ENCODE measurements around the gene ZNF273.
A peak's percentile ranks its signal among the peaks of the same experiment; 100 is the strongest.
"Not testable (repeated sequence)": the region's sequence is repeated elsewhere in the genome, so short reads cannot be mapped to it uniquely, and the experiment has no call there.

ZNF273 gene

GRCh38 chr7:64947252-64948000 lies 44.4 kb downstream of the ZNF273 start:
- DNase-seq: no peak

GRCh38 chr7:64948774-64949173 lies 45.7 kb downstream of the ZNF273 start:
- not testable (repeated sequence) for DNase-seq

GRCh38 chr7:64950673-64951072 lies 47.6 kb downstream of the ZNF273 start:
- DNase-seq: not testable (repeated sequence)

GRCh38 chr7:64951250-64951848 lies 48.3 kb downstream of the ZNF273 start:
- peak; percentile 63 for DNase-seq

GRCh38 chr7:64959072-64959747 lies 56.1 kb downstream of the ZNF273 start:
- no peak for DNase-seq

GRCh38 chr7:64965594-64965993 lies 62.5 kb downstream of the ZNF273 start:
- no peak for DNase-seq

- no peak for DNase-seq
Observed at GRCh38 chr7:64978497-64979203, 75.6 kb downstream of the ZNF273 start.
